OCI-LY1 (cell line): ENCODE results near the gene SLCO2A1.

ENCODE experiments used
- H2AFZ ChIP-seq: fragments of 200-600 bp; sonication (generic), shearing (Covaris generic); 2 replicates; pipeline ENCODE4 v1.6.0; 2014; ENCODE audit warnings: antibody characterized with exemption, mild to moderate bottlenecking, low read length
- H3F3A ChIP-seq: fragments of 200-600 bp; sonication (generic), shearing (Covaris generic); 2 replicates; pipeline ENCODE4 v1.6.0; 2014; ENCODE audit warnings: mild to moderate bottlenecking, antibody characterized with exemption, low read length, moderate library complexity; ENCODE audit not compliant: insufficient read depth
- H3K27ac ChIP-seq: fragments of 200-600 bp; sonication (generic); 2 replicates; pipeline ENCODE4 v1.5.1; 2014; ENCODE audit warnings: low read length, mixed run types, mild to moderate bottlenecking, low read depth; ENCODE audit not compliant: poor library complexity, severe bottlenecking
- H3K27me3 ChIP-seq: fragments of 200-600 bp; sonication (generic); 2 replicates; pipeline ENCODE4 v1.6.0; 2014; ENCODE audit warnings: antibody characterized with exemption, mild to moderate bottlenecking, low read length, moderate library complexity; ENCODE audit not compliant: insufficient read depth
- H3K36me3 ChIP-seq: fragments of 200-600 bp; sonication (generic); 2 replicates; pipeline ENCODE4 v1.6.1; 2014; ENCODE audit warnings: mild to moderate bottlenecking, antibody characterized with exemption, low read length, moderate library complexity, mixed read lengths; ENCODE audit not compliant: insufficient read depth
- H3K4me1 ChIP-seq: fragments of 200-600 bp; sonication (generic); 2 replicates; pipeline ENCODE4 v1.5.1; 2014; ENCODE audit warnings: mild to moderate bottlenecking, low read length, moderate library complexity; ENCODE audit not compliant: insufficient read depth, severe bottlenecking
- H3K4me2 ChIP-seq: fragments of 200-600 bp; sonication (generic), shearing (Covaris generic); 2 replicates; pipeline ENCODE4 v1.6.1; 2014; ENCODE audit warnings: low read length
- H3K4me3 ChIP-seq: fragments of 200-600 bp; sonication (generic); 2 replicates; pipeline ENCODE4 v1.5.1; 2014; ENCODE audit warnings: low read length, low read depth, mild to moderate bottlenecking, mixed read lengths; ENCODE audit not compliant: poor library complexity, severe bottlenecking
- H3K79me2 ChIP-seq: fragments of 200-600 bp; shearing (Covaris generic); 2 replicates; pipeline ENCODE4 v1.6.1; 2016; ENCODE audit warnings: mixed run types, low read length, mixed read lengths; ENCODE audit not compliant: insufficient read depth
- H3K9ac ChIP-seq: fragments of 200-600 bp; sonication (generic), shearing (Covaris generic); 2 replicates; pipeline ENCODE4 v1.6.1; 2014; ENCODE audit warnings: mild to moderate bottlenecking, low read length, mixed read lengths
- H3K9me2 ChIP-seq: fragments of 200-600 bp; sonication (generic), shearing (Covaris generic); 2 replicates; pipeline ENCODE4 v1.6.1; 2014; ENCODE audit warnings: low read depth, mild to moderate bottlenecking, low read length, mixed read lengths
- H3K9me3 ChIP-seq: fragments of 200-600 bp; shearing (Covaris generic); 2 replicates; pipeline ENCODE4 v1.6.1; 2014; ENCODE audit warnings: low read length, mixed read lengths
- H4K20me1 ChIP-seq: fragments of 200-600 bp; sonication (generic), shearing (Covaris generic); 2 replicates; pipeline ENCODE4 v1.6.0; 2016; ENCODE audit warnings: mild to moderate bottlenecking, low read length; ENCODE audit not compliant: insufficient read depth
- CTCF ChIP-seq: fragments of 200-600 bp; sonication (generic), shearing (Covaris generic); IDR thresholded peaks from 2 replicates; pipeline ENCODE4 v1.5.1; 2017; ENCODE audit warnings: mild to moderate bottlenecking, antibody characterized with exemption, low read length, moderate library complexity, mixed read lengths
- EZH2 ChIP-seq: fragments of 200-600 bp; sonication (generic), shearing (Covaris generic); IDR thresholded peaks from 2 replicates; pipeline ENCODE4 v1.8.0; 2017; ENCODE audit warnings: borderline replicate concordance, mixed run types, mild to moderate bottlenecking, antibody characterized with exemption, low read length, moderate library complexity, mixed read lengths

SLCO2A1 gene

GRCh38 chr3:133881492-133881891, 148.2 kb downstream of the SLCO2A1 start:
- H3K9me3 ChIP-seq = peaks cover 4% of the 10 kb centered on the region; the same call in 1 of the 2 replicates
- H3K79me2 ChIP-seq = no peaks in the 10 kb centered on the region
- no peaks in the 10 kb centered on the region for H3K36me3 ChIP-seq
- H4K20me1 ChIP-seq = no peaks in the 10 kb centered on the region
- no peaks in the 10 kb centered on the region for H3K4me1 ChIP-seq
- no peaks in the 10 kb centered on the region for H3F3A ChIP-seq
- no peak overlapping the region for H3K4me2 ChIP-seq
- peaks cover 9% of the 10 kb centered on the region; the same call in 1 of the 2 replicates for H3K27me3 ChIP-seq
- no peak overlapping the region for H3K9ac ChIP-seq
- H3K9me2 ChIP-seq = no peaks in the 10 kb centered on the region
- TF ChIP-seq CTCF (no peak), EZH2 (no peak)
- no peak overlapping the region for H2AFZ ChIP-seq
- no peak overlapping the region for H3K4me3 ChIP-seq
- no peak overlapping the region for H3K27ac ChIP-seq

GRCh38 chr3:133880886-133881455, 148.8 kb downstream of the SLCO2A1 start:
- Histone ChIP-seq H2AFZ (no peak overlapping the region), H3K9ac (no peak overlapping the region), H3K27me3 (peaks cover 9% of the 10 kb centered on the region; the same call in 1 of the 2 replicates), H3K27ac (no peak overlapping the region), H3F3A (no peaks in the 10 kb centered on the region), H3K79me2 (no peaks in the 10 kb centered on the region), H3K9me3 (peaks cover 4% of the 10 kb centered on the region; the same call in 1 of the 2 replicates), H3K36me3 (no peaks in the 10 kb centered on the region), H3K4me2 (no peak overlapping the region), H3K9me2 (no peaks in the 10 kb centered on the region), H3K4me1 (no peaks in the 10 kb centered on the region), H3K4me3 (no peak overlapping the region), H4K20me1 (no peaks in the 10 kb centered on the region)
- TF ChIP-seq EZH2 (no peak), CTCF (no peak)

GRCh38 chr3:133880287-133880686, 149.4 kb downstream of the SLCO2A1 start:
- no peaks in the 10 kb centered on the region for H3K4me1 ChIP-seq
- no peaks in the 10 kb centered on the region for H3K9me2 ChIP-seq
- no peaks in the 10 kb centered on the region for H3K79me2 ChIP-seq
- peaks cover 4% of the 10 kb centered on the region; the same call in 1 of the 2 replicates for H3K9me3 ChIP-seq
- no peaks in the 10 kb centered on the region for H3F3A ChIP-seq
- TF ChIP-seq CTCF (no peak), EZH2 (no peak)
- no peak overlapping the region for H2AFZ ChIP-seq
- H3K36me3 ChIP-seq = no peaks in the 10 kb centered on the region
- H3K4me3 ChIP-seq = no peak overlapping the region
- no peak overlapping the region for H3K9ac ChIP-seq
- H4K20me1 ChIP-seq = no peaks in the 10 kb centered on the region
- no peak overlapping the region for H3K27ac ChIP-seq
- H3K27me3 ChIP-seq = peaks cover 9% of the 10 kb centered on the region; the same call in 1 of the 2 replicates
- H3K4me2 ChIP-seq = no peak overlapping the region
